GM10266 (cell line): ENCODE data around the gene RING1.

ENCODE experiments used
- DNase-seq: peaks from one replicate; pipeline ENCODE4 v3.0.0; 2012; ENCODE audit errors: extremely low spot score
- TF ChIP-seq, protein P1 (sequence below): IDR thresholded peaks from 2 replicates; pipeline ENCODE4 v1.5.1; 2012; ENCODE audit warnings: mild to moderate bottlenecking, low read depth; ENCODE audit not compliant: control insufficient read depth, insufficient read depth; ENCODE audit errors: missing control alignments

Gene RING1

DNA sequence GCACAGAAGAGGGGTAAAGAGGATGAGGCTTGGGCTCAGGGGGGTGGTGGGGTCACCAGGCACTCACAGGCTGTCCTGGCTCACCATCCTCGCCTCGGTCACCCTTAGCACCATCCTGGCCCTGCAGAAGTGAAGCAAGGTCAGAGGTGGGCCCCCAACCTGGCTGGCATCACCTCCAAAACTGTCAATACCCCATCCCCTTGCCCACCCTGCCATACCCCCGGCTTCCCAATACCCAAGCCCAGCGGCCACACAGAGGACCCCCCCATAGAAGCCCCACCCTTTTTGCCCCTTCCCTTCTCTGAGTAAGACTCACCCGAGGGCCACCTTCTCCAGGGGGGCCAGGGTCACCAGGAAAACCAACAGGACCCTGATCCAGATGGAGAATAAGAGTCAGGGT lies 39.7 kb upstream of the RING1 start:
- TF ChIP-seq, protein P1, sequence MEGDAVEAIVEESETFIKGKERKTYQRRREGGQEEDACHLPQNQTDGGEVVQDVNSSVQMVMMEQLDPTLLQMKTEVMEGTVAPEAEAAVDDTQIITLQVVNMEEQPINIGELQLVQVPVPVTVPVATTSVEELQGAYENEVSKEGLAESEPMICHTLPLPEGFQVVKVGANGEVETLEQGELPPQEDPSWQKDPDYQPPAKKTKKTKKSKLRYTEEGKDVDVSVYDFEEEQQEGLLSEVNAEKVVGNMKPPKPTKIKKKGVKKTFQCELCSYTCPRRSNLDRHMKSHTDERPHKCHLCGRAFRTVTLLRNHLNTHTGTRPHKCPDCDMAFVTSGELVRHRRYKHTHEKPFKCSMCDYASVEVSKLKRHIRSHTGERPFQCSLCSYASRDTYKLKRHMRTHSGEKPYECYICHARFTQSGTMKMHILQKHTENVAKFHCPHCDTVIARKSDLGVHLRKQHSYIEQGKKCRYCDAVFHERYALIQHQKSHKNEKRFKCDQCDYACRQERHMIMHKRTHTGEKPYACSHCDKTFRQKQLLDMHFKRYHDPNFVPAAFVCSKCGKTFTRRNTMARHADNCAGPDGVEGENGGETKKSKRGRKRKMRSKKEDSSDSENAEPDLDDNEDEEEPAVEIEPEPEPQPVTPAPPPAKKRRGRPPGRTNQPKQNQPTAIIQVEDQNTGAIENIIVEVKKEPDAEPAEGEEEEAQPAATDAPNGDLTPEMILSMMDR = no peak
- DNase-seq = no peak

DNA sequence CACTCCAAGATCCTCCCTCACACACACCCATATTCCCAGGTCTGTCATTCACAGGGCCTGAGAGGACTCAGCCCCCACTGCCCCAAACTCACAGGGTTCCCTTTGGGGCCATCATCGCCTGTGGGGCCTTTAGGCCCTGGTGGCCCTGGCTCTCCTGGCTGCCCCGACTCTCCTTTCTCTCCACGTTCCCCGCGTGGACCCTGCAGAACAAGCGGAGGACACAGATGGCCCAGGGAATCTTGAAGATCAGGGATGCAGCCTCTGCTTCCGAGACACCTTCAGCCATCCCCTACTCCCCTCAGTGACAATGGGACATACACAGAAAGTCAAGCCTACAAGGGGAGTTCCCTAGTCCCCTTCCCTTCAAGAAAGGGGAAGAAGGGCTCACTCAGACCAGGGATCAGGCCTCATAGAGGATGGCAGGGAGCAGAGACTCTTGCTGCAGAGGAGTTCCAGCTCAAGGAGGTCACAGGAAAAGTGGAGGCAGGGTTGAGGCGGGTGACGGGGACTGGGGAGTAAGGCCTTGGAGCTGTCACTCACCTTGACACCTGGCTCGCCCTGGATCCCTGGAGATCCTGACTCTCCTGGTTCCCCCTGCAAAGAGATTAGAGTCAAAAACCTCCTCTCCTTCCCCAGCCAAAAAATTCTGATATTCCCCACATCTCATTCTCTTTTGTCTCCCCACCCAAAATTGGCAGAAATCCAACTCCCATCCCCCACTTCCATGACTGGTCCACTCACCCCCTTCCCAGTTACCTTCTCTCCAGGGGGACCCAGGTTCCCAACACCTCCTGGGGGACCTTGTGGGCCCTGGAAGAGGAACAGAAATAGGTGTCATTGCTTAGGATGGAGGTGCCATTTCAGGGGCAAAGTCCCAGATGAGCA lies 38.8 kb upstream of the RING1 start:
- DNase-seq = no peak
- TF ChIP-seq, protein P1 = no peak

DNA sequence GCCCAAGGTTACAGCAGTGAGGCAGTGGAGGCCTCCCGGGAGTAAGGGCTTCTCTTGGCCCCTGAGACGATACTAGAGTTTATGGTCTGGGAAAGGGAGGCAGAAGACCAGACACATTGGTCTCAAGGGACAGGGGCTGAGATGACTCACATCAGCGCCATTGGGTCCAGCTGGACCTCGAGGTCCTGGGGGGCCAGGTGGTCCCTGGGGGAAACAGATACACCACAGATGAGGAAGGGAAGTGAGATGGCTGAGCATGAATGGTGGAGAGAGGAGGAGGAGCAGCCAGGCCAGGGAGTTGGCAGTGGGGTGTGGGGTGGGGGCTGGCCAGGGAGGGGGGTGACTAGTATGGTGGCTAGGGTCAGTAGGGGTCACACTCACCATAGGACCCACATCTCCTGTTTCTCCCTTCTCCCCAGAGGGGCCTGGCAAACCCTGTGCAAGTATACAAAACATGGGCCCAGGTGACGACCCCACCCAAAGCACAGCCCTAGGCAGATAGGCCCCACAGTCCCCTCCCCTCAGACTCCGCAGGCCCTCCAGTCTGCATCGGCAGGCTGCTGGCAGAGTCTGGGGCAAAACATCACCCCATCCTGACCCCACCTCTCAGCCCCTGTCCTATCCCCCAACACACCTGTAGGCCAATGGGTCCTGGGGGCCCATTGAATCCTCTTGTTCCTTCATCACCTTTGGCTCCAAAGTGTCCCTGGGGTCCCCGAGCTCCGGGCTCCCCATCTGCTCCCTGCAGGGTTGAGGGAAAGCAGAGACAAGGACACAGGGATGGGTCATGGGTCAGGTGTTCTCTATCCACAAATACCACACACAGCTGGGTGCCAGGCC lies 37.9 kb upstream of the RING1 start:
- DNase-seq = no peak
- TF ChIP-seq, protein P1 = no peak

DNA sequence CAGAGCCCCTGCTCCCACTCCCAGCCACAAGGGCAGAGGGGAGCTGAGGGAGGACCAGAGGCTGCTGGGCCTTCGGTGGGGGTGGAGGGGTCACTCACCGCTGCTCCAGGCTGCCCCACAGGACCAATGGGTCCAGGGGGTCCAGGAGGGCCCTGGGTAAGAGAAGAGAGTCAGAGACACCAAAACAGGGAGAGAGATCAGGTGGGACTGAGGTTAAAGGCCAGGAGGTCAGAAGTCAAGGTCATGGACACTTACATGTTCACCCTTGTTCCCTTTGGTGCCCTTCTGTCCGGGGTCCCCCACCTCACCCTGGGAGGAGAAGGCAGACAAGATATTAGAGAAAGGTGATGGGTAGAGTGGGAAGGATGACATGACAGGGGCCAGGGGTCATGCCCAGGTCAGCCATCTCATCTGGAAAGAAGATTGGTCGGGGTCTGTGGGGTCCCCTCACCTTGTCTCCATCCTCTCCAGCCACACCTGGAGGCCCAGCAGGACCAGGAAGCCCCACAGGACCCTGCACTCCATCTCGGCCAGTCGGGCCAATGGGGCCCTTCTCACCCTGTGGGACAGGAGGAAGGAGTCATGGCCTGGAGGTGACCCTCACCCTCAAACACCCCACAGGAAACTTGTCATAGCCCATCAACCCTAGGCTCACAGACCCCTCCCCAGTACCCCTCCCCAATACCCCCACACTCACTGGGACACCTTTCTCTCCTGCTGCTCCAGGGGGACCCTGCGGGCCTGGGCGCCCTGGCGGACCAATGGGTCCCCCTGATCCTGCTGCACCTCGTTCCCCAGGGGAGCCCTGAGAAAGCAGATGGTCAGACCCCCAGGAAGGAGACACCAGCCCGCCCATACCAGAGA lies 37.1 kb upstream of the RING1 start:
- no peak for DNase-seq
- TF ChIP-seq, protein P1 = no peak

DNA sequence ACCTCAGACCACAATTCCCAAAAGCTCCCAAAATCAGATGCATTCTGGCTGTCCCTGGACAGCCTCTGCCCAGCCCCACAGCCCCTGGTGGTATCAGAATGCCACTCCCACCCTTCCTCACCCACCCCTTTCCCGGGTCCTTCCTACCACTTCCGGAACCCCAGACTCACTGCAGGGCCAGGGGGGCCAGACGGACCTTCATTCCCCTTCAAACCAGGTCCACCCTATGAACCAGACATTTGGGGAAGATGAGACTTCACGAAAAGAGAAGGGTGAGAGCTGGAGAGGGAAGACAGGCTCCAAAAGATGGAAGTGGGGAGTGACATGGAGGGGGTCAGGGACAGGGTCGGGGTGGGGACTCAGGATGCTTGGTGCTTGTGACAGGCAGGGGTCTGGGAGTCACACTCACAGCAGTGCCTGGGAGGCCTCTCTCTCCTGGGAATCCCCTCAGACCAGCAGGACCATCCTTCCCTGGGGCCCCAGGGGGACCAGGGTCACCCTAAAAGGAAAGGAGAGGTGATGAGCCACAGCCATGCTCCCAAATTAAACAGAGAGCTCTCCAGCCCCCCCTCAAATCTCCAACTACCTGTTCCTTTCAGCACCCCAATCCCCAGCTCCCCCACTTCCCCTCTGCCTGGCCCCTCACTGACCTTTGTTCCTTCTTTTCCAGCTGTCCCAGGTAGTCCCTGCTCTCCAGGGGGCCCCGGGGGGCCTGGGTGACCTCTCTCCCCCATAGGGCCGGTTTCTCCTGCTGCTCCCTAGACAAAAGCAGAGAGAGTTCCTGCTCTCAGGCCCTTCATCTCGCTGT lies 36.2 kb upstream of the RING1 start:
- TF ChIP-seq, protein P1 = no peak
- DNase-seq = no peak

DNA sequence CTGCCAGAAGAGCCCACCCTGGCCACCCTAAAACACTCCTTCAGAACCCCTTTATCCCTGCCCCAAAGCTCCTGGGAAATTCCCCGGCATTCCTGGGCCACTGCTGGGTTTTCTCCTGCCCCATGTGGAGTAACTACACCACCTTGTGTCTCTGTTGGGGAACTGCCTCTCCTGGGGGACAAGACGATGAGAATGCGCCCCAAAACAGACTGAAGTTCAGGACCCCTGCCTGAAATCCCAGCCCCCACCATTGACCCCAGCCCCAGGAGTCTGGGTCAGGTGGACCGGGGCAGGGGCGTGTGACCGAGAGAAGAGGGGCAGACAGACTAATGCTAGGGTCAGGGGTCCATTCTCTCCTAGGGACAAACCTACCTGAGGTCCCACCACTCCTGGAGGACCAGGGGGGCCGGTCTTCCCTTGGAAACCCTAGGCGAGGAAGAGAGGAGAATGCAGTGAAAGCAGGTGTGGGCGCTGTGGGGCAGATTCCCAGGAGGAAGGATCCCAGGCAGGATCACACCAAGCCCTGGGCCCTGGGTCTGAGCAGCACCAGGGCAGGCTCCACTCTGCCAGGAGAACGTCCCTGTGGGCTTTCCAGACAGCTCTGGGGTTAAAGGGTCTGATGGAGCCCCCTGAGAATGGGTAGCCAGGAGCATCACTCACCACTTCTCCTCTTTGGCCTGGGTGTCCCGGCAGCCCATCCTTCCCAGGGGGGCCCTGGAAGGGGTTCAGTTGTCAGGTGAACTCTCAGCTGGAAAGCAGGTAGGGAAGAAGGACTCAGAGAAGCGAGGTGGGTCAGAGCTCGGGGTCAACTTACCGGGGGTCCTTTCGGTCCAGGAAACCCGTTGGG lies 35.4 kb upstream of the RING1 start:
- DNase-seq = peak; percentile 66
- TF ChIP-seq, protein P1 = peak; percentile 73
